Left ventricle myocardium inferior (tissue), 1 donor: ENCODE results near the gene ZFP36. TPM values are rescaled to one million over a fixed set of nuclear protein-coding genes. Genes with fewer than 3 reads are reported as not detected.

Experiments
- DNase-seq: peaks from one replicate; pipeline ENCODE4 v3.0.0-alpha.2; 2020
- H3K27ac ChIP-seq: fragments of 200-600 bp; replicated peaks from 2 replicates; pipeline ENCODE4 v1.8.0; 2021
- H3K27me3 ChIP-seq: fragments of 200-600 bp; 2 replicates; pipeline ENCODE4 v1.8.0; 2021; ENCODE audit warnings: low read depth
- H3K36me3 ChIP-seq: fragments of 200-600 bp; 2 replicates; pipeline ENCODE4 v1.8.0; 2021
- H3K4me1 ChIP-seq: fragments of 200-600 bp; 2 replicates; pipeline ENCODE4 v1.8.0; 2021
- H3K4me3 ChIP-seq: fragments of 200-600 bp; 2 replicates; pipeline ENCODE4 v1.8.0; 2021; ENCODE audit warnings: mild to moderate bottlenecking, moderate library complexity
- H3K9me3 ChIP-seq: fragments of 200-600 bp; replicated peaks from 2 replicates; pipeline ENCODE4 v1.8.0; 2021
- intact Hi-C: fragments of 100-400 bp; cut with micrococcal nuclease; formaldehyde crosslinking; loops from one replicate; pipeline ENCODE4 v1.11.0; 2022
- total RNA-seq: library from RNA; stranded (reverse); fragmentation: NEBNext Ultra II Directional; extraction: Animal tissue kit (Norgen Biotek cat#: 25700); gene quantifications from one replicate; pipeline ENCODE4 v1.2.1, GENCODE V29; 2021
- TF ChIP-seq, protein P1 (sequence below): fragments of 200-600 bp; IDR thresholded peaks from 2 replicates; pipeline ENCODE4 v1.8.0; 2021; ENCODE audit warnings: antibody characterized with exemption, mild to moderate bottlenecking, borderline replicate concordance
- donor health status: DM: no; HTN: yes; CAD: no; lungs with severe emphysema.

Gene ZFP36
- total RNA-seq, 1 donor from 2014 or later = 34.8 TPM

DNA sequence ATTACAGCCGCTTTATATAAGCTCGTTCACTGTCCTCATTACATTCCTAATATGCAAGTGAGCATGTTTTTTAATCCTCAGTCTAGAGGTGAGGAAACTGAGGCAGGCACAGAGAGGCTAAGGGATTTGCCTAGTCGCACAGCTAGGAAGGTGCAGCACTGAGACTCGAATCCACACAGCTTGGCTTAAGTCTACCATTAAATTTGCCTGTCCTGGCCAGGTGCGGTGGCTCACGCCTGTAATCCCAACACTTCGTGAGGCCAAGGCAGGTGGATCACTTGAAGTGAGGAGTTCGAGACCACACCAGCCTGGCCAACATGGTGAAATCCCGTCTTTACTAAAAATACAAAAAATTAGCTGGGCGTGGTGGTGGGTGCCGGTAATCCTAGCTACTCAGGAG, 21.1 kb downstream of the ZFP36 start:
- Histone ChIP-seq H3K4me3 (no peak overlapping the region), H3K27ac (peak overlapping the region; percentile 95), H3K27me3 (no peaks in the 10 kb centered on the region), H3K4me1 (peaks cover 27% of the 10 kb centered on the region), H3K36me3 (peaks cover 28% of the 10 kb centered on the region), H3K9me3 (no peaks in the 10 kb centered on the region)
- TF ChIP-seq, protein P1, sequence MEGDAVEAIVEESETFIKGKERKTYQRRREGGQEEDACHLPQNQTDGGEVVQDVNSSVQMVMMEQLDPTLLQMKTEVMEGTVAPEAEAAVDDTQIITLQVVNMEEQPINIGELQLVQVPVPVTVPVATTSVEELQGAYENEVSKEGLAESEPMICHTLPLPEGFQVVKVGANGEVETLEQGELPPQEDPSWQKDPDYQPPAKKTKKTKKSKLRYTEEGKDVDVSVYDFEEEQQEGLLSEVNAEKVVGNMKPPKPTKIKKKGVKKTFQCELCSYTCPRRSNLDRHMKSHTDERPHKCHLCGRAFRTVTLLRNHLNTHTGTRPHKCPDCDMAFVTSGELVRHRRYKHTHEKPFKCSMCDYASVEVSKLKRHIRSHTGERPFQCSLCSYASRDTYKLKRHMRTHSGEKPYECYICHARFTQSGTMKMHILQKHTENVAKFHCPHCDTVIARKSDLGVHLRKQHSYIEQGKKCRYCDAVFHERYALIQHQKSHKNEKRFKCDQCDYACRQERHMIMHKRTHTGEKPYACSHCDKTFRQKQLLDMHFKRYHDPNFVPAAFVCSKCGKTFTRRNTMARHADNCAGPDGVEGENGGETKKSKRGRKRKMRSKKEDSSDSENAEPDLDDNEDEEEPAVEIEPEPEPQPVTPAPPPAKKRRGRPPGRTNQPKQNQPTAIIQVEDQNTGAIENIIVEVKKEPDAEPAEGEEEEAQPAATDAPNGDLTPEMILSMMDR = no peak
- no peak for DNase-seq
- intact Hi-C loops = no loop called here

DNA sequence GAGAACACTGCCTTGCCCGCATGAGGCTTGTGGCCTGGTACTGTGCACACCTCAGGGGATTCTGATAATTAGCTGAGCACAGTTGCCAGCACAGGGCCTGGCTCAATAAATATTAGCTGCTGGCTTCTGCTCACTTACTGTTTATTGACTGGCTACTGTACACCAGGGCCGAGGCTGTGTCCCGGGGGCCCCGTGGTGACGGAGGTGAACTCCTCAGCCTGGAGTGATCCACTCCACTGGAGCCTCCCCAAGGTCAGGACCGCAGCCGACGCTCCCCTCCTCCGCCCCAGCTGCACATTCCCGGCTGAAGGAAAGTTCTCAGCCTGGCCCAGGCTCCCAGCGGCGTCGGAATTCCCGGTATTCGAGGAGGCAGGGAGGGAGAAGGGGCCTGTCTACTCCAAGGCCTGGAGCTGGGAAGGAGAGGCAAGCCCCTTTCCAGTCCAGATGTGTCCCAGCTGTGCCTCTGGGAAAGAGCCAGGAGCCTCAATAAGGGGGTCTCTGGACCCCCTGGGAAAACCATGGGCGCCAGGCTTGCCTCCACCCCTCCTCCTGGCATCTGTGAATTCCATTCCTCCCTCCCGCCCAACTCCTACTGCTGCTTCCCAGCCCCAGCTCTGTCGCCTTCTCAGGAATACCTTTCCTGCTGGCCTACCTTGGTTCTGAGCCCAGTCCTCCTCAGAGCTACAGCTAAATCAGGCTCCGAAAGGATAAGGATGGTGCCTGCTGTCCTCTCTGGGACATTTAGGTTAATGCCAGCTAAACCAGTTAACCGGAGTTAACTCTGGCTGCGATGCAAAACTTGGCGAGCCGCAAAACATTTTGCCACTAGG, 21.9 kb downstream of the ZFP36 start:
- Histone ChIP-seq H3K9me3 (no peaks in the 10 kb centered on the region), H3K36me3 (peaks cover 28% of the 10 kb centered on the region), H3K4me1 (peaks cover 31% of the 10 kb centered on the region), H3K27me3 (no peaks in the 10 kb centered on the region), H3K27ac (peak overlapping the region; percentile 95), H3K4me3 (peak overlapping the region; percentile 48)
- intact Hi-C loops = no loop called here
- TF ChIP-seq, protein P1 = no peak
- DNase-seq = peak; percentile 74

DNA sequence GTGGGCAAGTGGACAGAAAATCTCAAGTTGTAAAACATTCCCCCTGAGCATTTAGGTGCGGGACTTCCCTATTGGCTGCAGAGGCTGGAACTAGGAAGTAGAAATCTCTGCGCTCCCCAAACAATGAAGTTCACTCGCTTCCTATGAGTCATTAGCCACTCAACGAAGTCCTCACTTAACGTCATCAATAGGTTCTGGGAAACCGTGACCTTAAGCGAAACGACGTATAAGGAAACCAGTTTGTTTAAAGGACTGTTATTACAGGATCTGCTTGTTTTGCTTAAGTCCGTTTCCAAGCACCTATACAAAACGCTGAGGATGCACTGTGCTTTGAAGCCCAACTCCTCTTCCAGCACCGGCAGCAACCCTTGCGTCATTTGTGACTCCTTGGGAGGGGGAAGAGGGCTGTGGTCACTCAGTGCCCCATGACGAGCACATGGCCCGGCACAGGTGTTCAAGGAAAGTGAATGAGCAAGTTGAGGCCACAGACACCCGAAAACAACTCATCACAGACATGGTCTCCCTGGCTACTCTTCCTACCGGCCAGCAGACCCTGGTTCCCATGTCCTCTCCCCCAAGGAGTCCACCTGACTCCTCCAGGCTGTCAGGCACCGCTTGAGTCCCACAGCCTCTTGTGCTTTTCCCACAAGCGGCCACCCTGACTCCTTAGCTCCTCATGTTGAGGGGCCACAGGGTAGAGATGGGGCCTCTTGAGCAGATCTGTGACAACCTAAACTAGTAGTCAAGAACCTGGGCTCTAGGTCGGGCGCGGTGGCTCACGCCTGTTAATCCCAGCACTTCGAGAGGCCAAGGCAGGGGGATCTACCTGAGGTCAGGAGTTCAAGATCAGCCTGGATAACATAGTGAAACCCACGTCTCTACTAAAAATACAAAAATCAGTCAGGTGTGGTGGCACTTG, 24.3 kb downstream of the ZFP36 start:
- Histone ChIP-seq H3K27ac (peak overlapping the region; percentile 73), H3K4me1 (peaks cover 53% of the 10 kb centered on the region), H3K36me3 (peaks cover 32% of the 10 kb centered on the region), H3K4me3 (peak overlapping the region; percentile 13), H3K9me3 (no peaks in the 10 kb centered on the region), H3K27me3 (no peaks in the 10 kb centered on the region)
- intact Hi-C loops = no loop called here
- no peak for DNase-seq
- TF ChIP-seq, protein P1 = no peak

DNA sequence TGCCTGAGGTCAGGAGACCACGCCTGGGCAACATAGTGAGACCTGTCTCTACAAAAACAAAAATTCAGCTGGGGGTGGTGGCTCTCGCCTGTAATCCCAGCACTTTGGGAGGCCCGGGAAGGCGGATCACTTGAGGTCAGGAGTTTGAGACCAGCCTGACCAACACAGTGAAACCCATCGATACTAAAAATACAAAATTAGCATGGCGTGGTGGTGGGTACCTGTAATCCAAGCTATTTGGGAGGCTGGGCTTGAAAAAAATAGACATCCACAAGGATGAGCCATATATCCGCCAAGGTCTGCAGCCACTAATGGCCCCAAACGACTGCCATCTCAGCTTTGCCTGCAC, 26.0 kb downstream of the ZFP36 start:
- DNase-seq = no peak
- Histone ChIP-seq H3K9me3 (no peaks in the 10 kb centered on the region), H3K4me1 (peaks cover 62% of the 10 kb centered on the region), H3K36me3 (peaks cover 32% of the 10 kb centered on the region), H3K27me3 (no peaks in the 10 kb centered on the region), H3K27ac (no peak overlapping the region), H3K4me3 (no peak overlapping the region)
- intact Hi-C loops = no loop called here
- TF ChIP-seq, protein P1 = no peak

DNA sequence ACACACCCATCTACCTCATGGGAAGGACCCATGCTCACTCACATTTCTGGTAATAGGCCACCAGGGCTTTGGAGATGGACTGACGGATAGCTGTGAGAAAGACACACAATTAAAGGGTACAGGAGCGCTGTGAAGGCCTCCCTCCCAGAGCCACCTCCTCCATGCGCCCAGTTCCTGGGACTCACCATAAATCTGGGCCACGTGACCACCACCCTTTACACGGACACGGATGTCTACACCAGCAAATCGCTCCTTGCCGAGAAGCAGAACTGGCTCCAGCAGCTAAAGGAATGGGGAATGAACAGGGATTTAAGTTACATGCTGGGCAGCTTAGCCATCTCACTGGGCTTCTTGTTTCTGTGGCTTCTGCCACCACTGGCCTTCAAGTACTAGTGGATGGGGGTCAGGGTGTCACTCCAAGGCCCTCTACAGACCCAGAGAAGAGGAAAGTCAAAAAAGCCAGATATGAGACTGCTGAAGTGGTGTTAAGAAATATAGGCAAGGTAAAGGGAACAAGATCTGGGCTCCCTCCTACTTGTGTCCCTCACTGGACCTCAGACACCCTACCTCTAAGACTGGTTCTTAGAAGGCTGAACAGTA, 26.9 kb downstream of the ZFP36 start:
- Histone ChIP-seq H3K27me3 (peaks cover 4% of the 10 kb centered on the region), H3K27ac (no peak overlapping the region), H3K9me3 (no peaks in the 10 kb centered on the region), H3K4me1 (peaks cover 52% of the 10 kb centered on the region), H3K4me3 (no peak overlapping the region), H3K36me3 (peaks cover 32% of the 10 kb centered on the region)
- TF ChIP-seq, protein P1 = no peak
- no peak for DNase-seq
- intact Hi-C loops = no loop called here
